HL-60 (cell line): ENCODE measurements around the gene PRICKLE3.

Source experiments
- DNase-seq, 2 experiments: peaks; one replicate each; pipeline ENCODE4 v3.0.0-alpha.2; 2010 to 2020; ENCODE audit warnings: low read depth in 1 of 2, low spot score in 1 of 2
- H3K27ac ChIP-seq: fragments of 250-450 bp; sonication (Bioruptor Pico); replicated peaks from 2 replicates; pipeline ENCODE4 v1.5.1; 2020; ENCODE audit warnings: mild to moderate bottlenecking, moderate library complexity
- H3K27me3 ChIP-seq: fragments of 250-450 bp; sonication (Bioruptor Pico); 2 replicates; pipeline ENCODE4 v1.5.1; 2021; ENCODE audit warnings: mild to moderate bottlenecking, moderate library complexity; ENCODE audit not compliant: insufficient read depth, poor library complexity, severe bottlenecking
- H3K4me3 ChIP-seq: replicated peaks from 2 replicates; pipeline ENCODE4 v1.5.1; 2011; ENCODE audit warnings: mild to moderate bottlenecking, control low read depth, low read length; ENCODE audit not compliant: insufficient read depth
- GABPA ChIP-seq: IDR thresholded peaks from 2 replicates; pipeline ENCODE4 v1.6.1; 2012; ENCODE audit warnings: low read depth
- POLR2AphosphoS5 ChIP-seq: IDR thresholded peaks from 2 replicates; pipeline ENCODE4 v1.6.1; 2012; ENCODE audit warnings: low read depth
- REST ChIP-seq: IDR thresholded peaks from 2 replicates; pipeline ENCODE4 v1.6.1; 2012; ENCODE audit warnings: low read depth; ENCODE audit not compliant: insufficient replicate concordance
- SPI1 ChIP-seq: IDR thresholded peaks from 2 replicates; pipeline ENCODE4 v1.6.1; 2012; ENCODE audit warnings: low read depth, mild to moderate bottlenecking, borderline replicate concordance
- TF ChIP-seq, protein P1 (sequence below): IDR thresholded peaks from one replicate; pipeline ENCODE4 v1.5.1; 2011; ENCODE audit warnings: low read length, control low read depth, inconsistent platforms; ENCODE audit not compliant: insufficient read depth

Gene PRICKLE3

GRCh38 chrX:49163555-49164419, 22.4 kb downstream of the PRICKLE3 start:
- Histone ChIP-seq H3K27ac (peak overlapping the region; percentile 92), H3K4me3 (peak overlapping the region; percentile 27), H3K27me3 (no peaks in the 10 kb centered on the region)
- DNase-seq = peak; percentile 74 to 77
- TF ChIP-seq, protein P1, sequence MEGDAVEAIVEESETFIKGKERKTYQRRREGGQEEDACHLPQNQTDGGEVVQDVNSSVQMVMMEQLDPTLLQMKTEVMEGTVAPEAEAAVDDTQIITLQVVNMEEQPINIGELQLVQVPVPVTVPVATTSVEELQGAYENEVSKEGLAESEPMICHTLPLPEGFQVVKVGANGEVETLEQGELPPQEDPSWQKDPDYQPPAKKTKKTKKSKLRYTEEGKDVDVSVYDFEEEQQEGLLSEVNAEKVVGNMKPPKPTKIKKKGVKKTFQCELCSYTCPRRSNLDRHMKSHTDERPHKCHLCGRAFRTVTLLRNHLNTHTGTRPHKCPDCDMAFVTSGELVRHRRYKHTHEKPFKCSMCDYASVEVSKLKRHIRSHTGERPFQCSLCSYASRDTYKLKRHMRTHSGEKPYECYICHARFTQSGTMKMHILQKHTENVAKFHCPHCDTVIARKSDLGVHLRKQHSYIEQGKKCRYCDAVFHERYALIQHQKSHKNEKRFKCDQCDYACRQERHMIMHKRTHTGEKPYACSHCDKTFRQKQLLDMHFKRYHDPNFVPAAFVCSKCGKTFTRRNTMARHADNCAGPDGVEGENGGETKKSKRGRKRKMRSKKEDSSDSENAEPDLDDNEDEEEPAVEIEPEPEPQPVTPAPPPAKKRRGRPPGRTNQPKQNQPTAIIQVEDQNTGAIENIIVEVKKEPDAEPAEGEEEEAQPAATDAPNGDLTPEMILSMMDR = peak; percentile 10
- TF ChIP-seq GABPA (no peak), POLR2AphosphoS5 (0 out of 2 replicates have a peak, but pooled peaks have one; percentile 25)

DNA sequence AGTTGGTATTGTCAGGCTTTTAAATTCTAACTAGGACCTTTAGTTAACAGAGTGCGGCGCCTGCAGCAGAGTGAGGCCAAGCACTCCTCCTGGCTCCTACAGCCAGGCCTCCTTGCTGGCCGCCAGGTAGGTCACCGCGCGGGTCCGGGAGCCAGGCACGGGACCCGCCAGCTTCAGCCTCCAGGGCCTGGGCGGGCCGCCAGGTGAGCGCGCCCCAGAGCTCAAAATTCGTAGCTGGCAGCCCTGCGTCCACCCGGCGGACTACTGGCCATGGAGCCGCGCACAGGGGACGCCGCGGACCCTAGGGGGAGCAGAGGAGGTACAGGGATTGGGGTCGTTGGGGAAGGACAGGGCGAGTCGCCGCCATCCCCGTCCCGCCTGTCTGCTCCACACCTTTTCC, 23.6 kb downstream of the PRICKLE3 start, which contains the start of gene MAGIX:
TSS of gene MAGIX (plus strand) at position 139 of the 400 bp plus-strand sequence. CDS start at position 271, 132 bp downstream.
- TF ChIP-seq, protein P1 = no peak
- no peak for TF ChIP-seq GABPA
- TF ChIP-seq POLR2AphosphoS5 = no peak
- TF ChIP-seq REST = no peak
- TF ChIP-seq SPI1 = no peak
- no peaks in the 10 kb centered on the region for H3K27me3 ChIP-seq
- H3K27ac ChIP-seq = peak within 1 kb of the TSS; percentile 92
- no peak for DNase-seq
- H3K4me3 ChIP-seq = no peak within 1 kb of the TSS; the same call in 1 of the 2 replicates

GRCh38 chrX:49161632-49162031, 24.5 kb downstream of the PRICKLE3 start:
- Histone ChIP-seq H3K4me3 (no peak overlapping the region), H3K27me3 (no peaks in the 10 kb centered on the region), H3K27ac (no peak overlapping the region)
- DNase-seq = no peak
- no peak for TF ChIP-seq POLR2AphosphoS5
- TF ChIP-seq REST = no peak
- TF ChIP-seq GABPA = no peak
- TF ChIP-seq SPI1 = no peak
- TF ChIP-seq, protein P1 = no peak
